ENCODE data around the gene GLIPR1. TPM values are rescaled to one million over a fixed set of nuclear protein-coding genes. Genes with fewer than 3 reads are reported as not detected.
"Not testable (repeated sequence)": the region's sequence is repeated elsewhere in the genome, so short reads cannot be mapped to it uniquely, and the experiment has no call there.

Gene GLIPR1
- total and polyA plus RNA-seq, 10 of the 15 experiments (the other 5 are each of a cell fraction or from before 2014, with no cell fraction given) = 18.2 to 62.6 (median 32.2) TPM

- TF ChIP-seq POLR2AphosphoS5 (IDR thresholded peaks at IDR 0.05; ENCODE audit: low read length) = no peak
- TF ChIP-seq ZNF207 (IDR thresholded peaks at IDR 0.05; ENCODE audit: borderline replicate concordance) = no peak
- TF ChIP-seq HSF1 (IDR thresholded peaks at IDR 0.05; ENCODE audit: low read depth, low read length) = no peak
- TF ChIP-seq GABPA (IDR thresholded peaks at IDR 0.05; ENCODE audit: low read depth) = no peak
- TF ChIP-seq ATF7 (IDR thresholded peaks at IDR 0.05; ENCODE audit: low read depth) = no peak
- TF ChIP-seq GATAD2B (conservative IDR thresholded peaks at IDR 0.05; ENCODE audit: low read depth) = no peak
- TF ChIP-seq KAT2A (conservative IDR thresholded peaks at IDR 0.05; ENCODE audit: control insufficient read depth, low read depth, low read length) = no peak
- no peak for TF ChIP-seq JUNB (IDR thresholded peaks at IDR 0.05)
Observed at GRCh38 chr12:75483431-75483830, 2.9 kb downstream of the GLIPR1 start (continued).

GRCh38 chr12:75484450-75484849 is 3.9 kb downstream of the GLIPR1 start:
- SMC1A ChIA-PET (ENCODE audit: uncharacterized antibody, unreplicated experiment) = interaction anchor here (0.7 to 8.4 kb wide), 31 partner anchors 8 to 1102 kb away, joined by 3 to 151 read pairs (median 6); partner anchors contain the start of genes CAPS2, GLIPR1L1, GLIPR1L2 and KRR1
- intact Hi-C loops (cut with micrococcal nuclease; ENCODE audit: unreplicated experiment); DNase-seq (ENCODE audit: low read depth, low spot score); H3K36me3 ChIP-seq (ENCODE audit: control insufficient read depth in 2 of 2, insufficient read depth in 2 of 2, low read length in 1 of 2); H2AFZ ChIP-seq (ENCODE audit: control insufficient read depth, low read depth, low read length); H3K27me3 ChIP-seq (replicated peaks in 1 of 2; ENCODE audit: control insufficient read depth in 2 of 2, insufficient read depth in 2 of 2, low read length in 1 of 2); H3K4me3 ChIP-seq; H3K9me3 ChIP-seq (replicated peaks; ENCODE audit: control insufficient read depth, insufficient read depth, low read length); H4K20me1 ChIP-seq (ENCODE audit: control insufficient read depth, insufficient read depth); BruUV-seq (replicated peaks); H3K9ac ChIP-seq (ENCODE audit: control insufficient read depth, insufficient read depth, low read length); ATAC-seq; FAIRE-seq; H3K4me2 ChIP-seq (ENCODE audit: control insufficient read depth, insufficient read depth); H3K27ac ChIP-seq (ENCODE audit: control insufficient read depth, insufficient read depth): not testable (repeated sequence)
- POLR2A ChIA-PET = interaction anchor here (0.6 to 2.3 kb wide), 10 partner anchors 12 to 547 kb away, joined by 3 to 11 read pairs (median 4); partner anchors contain the start of genes GLIPR1L2, KRR1 and PHLDA1
- peaks cover 12% of the 10 kb centered on the region for H3K4me1 ChIP-seq (ENCODE audit: control insufficient read depth, insufficient read depth, low read length)
- H3K79me2 ChIP-seq (ENCODE audit: control insufficient read depth, insufficient read depth, low read length) = peaks cover 22% of the 10 kb centered on the region
- WGBS (ENCODE audit: insufficient coverage, insufficient replicate concordance, low lambda C conversion rate, missing lambda C conversion rate) = 76% methylated on average over 2 of the region's 2 CpGs
- RAD21 ChIA-PET (ENCODE audit: unreplicated experiment) = interaction anchor here (0.8 to 7.3 kb wide), 31 partner anchors 8 to 1102 kb away, joined by 3 to 63 read pairs (median 5); partner anchors contain the start of genes BBS10, CAPS2, GLIPR1L1 and GLIPR1L2
- CTCF ChIA-PET = interaction anchor here (0.7 to 11.0 kb wide), 46 partner anchors 8 to 1110 kb away, joined by 3 to 235 read pairs (median 6); partner anchors contain the start of genes BBS10, CAPS2, GLIPR1L1 and GLIPR1L2
- in situ Hi-C loops (cut with MboI) = loop anchor here (25.0 kb wide), 1 partner anchor 797 kb away; no protein-coding TSS in a partner anchor

All from GM12878 (cell line).